ENCODE data around the gene ZNF135. TPM values are rescaled to one million over a fixed set of nuclear protein-coding genes. Genes with fewer than 3 reads are reported as not detected.

ZNF135 gene
- total RNA-seq, 1 experiment from 2014 or later = not detected

- no peak for TF ChIP-seq EZH2 (IDR thresholded peaks at IDR 0.05; ENCODE audit: low read length, unreplicated experiment)
- no peak for TF ChIP-seq EZH2phosphoT487 (IDR thresholded peaks at IDR 0.05; ENCODE audit: borderline replicate concordance, low read length)
- TF ChIP-seq CTCF (conservative IDR thresholded peaks at IDR 0.05; ENCODE audit: low read depth, low read length) = no peak
- no peaks in the 10 kb centered on the region for H4K20me1 ChIP-seq (ENCODE audit: low read length)
- no peak overlapping the region for H3K4me3 ChIP-seq (ENCODE audit: low read length)
- no peak overlapping the region for H3K9ac ChIP-seq (ENCODE audit: low read length)
- no peaks in the 10 kb centered on the region for H3K4me1 ChIP-seq (ENCODE audit: insufficient read depth, low read length)
- H3F3A ChIP-seq (ENCODE audit: low read length, unreplicated experiment) = no peaks in the 10 kb centered on the region
- no peaks in the 10 kb centered on the region for H3K79me2 ChIP-seq (ENCODE audit: low read length)
- BruUV-seq (replicated peaks) = no TSS peak
- H2AFZ ChIP-seq (ENCODE audit: low read length) = no peak overlapping the region
- H3K27me3 ChIP-seq (ENCODE audit: low read length) = no peaks in the 10 kb centered on the region
- intact Hi-C loops (cut with micrococcal nuclease) = no loop called here
- peaks cover 53% of the 10 kb centered on the region for H3K9me3 ChIP-seq (ENCODE audit: low read length)
- no peak overlapping the region for H3K4me2 ChIP-seq (ENCODE audit: low read length)
- no peak for ATAC-seq
- H3K9me2 ChIP-seq (replicated peaks; ENCODE audit: low read length) = no peaks in the 10 kb centered on the region
- H3K36me3 ChIP-seq (ENCODE audit: low read depth, low read length) = no peaks in the 10 kb centered on the region
- DNase-seq = no peak
- no peak overlapping the region for H3K27ac ChIP-seq (ENCODE audit: low read length)
- ChIA-PET CTCF (no interaction called here), POLR2A (ENCODE audit: unreplicated experiment) (no interaction called here)
Observed at GRCh38 chr19:58083021-58083420, 23.9 kb downstream of the ZNF135 start.

DNA sequence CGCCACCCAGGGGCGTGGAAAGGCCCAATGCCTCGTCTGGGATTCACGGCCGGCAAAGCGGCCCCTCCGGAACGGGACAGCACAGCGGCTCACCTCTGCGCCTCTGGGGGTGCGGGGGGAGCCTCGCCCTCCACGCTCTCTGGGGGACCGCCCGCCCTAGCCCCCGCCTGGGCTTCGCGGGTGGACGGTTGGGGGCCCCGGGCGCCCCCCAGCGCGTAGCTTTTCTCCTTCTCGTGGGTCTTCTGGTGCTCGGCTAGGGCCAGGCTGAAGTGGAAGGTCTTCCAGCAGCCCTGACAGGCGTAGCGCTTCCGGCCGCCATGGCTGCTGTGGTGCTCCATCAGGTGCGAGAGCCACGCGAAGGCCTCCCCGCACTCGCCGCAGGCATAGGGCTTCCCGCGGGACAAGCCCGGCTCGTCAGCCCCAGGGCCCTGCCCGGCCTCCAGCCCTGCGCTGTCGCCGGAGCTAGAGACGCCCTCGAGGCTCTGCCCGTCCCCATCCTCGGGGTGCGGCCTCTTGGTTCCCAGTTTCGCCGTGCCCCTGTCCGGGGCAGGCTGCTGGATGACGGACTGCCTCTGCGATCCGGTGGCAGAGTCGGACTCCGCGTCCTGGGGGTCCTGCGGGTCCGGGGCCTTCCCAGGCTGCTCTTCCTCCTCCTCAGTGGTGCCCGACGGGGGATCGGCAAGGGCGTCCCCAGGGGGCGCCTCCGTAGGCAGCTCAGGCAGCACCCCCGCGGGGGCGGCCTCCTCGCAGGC lies 25.7 kb downstream of the ZNF135 start:
- no TSS peak for BruUV-seq (replicated peaks)
- Histone ChIP-seq H3F3A (ENCODE audit: low read length, unreplicated experiment) (no peaks in the 10 kb centered on the region), H3K9me3 (ENCODE audit: low read length) (peaks cover 54% of the 10 kb centered on the region), H3K27ac (ENCODE audit: low read length) (no peak overlapping the region), H3K4me2 (ENCODE audit: low read length) (no peak overlapping the region), H3K4me1 (ENCODE audit: insufficient read depth, low read length) (no peaks in the 10 kb centered on the region), H3K27me3 (ENCODE audit: low read length) (no peaks in the 10 kb centered on the region), H3K36me3 (ENCODE audit: low read depth, low read length) (no peaks in the 10 kb centered on the region), H3K9ac (ENCODE audit: low read length) (no peak overlapping the region), H3K9me2 (replicated peaks; ENCODE audit: low read length) (no peaks in the 10 kb centered on the region), H3K79me2 (ENCODE audit: low read length) (no peaks in the 10 kb centered on the region), H4K20me1 (ENCODE audit: low read length) (no peaks in the 10 kb centered on the region), H2AFZ (ENCODE audit: low read length) (no peak overlapping the region), H3K4me3 (ENCODE audit: low read length) (no peak overlapping the region)
- ChIA-PET POLR2A (ENCODE audit: unreplicated experiment) (no interaction called here), CTCF (no interaction called here)
- DNase-seq (no peak), ATAC-seq (no peak)
- TF ChIP-seq EZH2 (IDR thresholded peaks at IDR 0.05; ENCODE audit: low read length, unreplicated experiment) (no peak), EZH2phosphoT487 (IDR thresholded peaks at IDR 0.05; ENCODE audit: borderline replicate concordance, low read length) (no peak), CTCF (conservative IDR thresholded peaks at IDR 0.05; ENCODE audit: low read depth, low read length) (no peak)
- intact Hi-C loops (cut with micrococcal nuclease) = no loop called here

DNA sequence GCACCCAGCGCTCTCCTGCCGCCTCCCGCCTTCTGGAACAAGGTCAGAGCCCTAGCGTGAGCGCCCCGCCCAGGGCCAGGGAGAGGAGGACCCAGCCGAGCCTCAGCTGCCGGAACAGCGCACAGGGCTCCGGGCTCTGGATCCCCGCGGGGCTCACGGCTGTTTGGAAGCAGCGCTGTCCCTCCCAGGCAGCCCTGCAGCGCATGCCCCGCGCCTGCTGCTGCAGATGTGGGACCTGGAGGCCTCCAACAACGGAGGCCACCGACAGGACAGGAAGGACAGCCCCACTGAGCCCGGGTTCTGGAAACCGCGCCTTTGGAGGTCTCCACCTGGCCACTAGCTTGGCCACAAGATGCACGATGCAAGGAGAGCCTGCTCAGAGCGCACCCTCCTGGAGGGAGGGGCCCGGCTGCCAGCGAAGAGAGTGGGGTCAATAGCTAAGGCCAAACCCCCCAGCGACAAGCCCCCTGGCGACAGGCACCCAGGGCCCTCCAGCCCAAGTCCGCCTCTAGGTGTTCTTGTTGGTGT lies 26.3 kb downstream of the ZNF135 start:
- Histone ChIP-seq H3K4me3 (ENCODE audit: low read length) (no peak overlapping the region), H3K36me3 (ENCODE audit: low read depth, low read length) (no peaks in the 10 kb centered on the region), H3F3A (ENCODE audit: low read length, unreplicated experiment) (no peaks in the 10 kb centered on the region), H3K4me2 (ENCODE audit: low read length) (no peak overlapping the region), H3K9me3 (ENCODE audit: low read length) (peaks cover 51% of the 10 kb centered on the region), H3K4me1 (ENCODE audit: insufficient read depth, low read length) (no peaks in the 10 kb centered on the region), H3K79me2 (ENCODE audit: low read length) (no peaks in the 10 kb centered on the region), H3K9ac (ENCODE audit: low read length) (no peak overlapping the region), H3K9me2 (replicated peaks; ENCODE audit: low read length) (no peaks in the 10 kb centered on the region), H4K20me1 (ENCODE audit: low read length) (no peaks in the 10 kb centered on the region), H3K27ac (ENCODE audit: low read length) (no peak overlapping the region), H2AFZ (ENCODE audit: low read length) (no peak overlapping the region), H3K27me3 (ENCODE audit: low read length) (no peaks in the 10 kb centered on the region)
- ATAC-seq (no peak), DNase-seq (no peak)
- TF ChIP-seq EZH2phosphoT487 (IDR thresholded peaks at IDR 0.05; ENCODE audit: borderline replicate concordance, low read length) (no peak), EZH2 (IDR thresholded peaks at IDR 0.05; ENCODE audit: low read length, unreplicated experiment) (no peak), CTCF (conservative IDR thresholded peaks at IDR 0.05; ENCODE audit: low read depth, low read length) (no peak)
- no TSS peak for BruUV-seq (replicated peaks)
- intact Hi-C loops (cut with micrococcal nuclease) = no loop called here
- ChIA-PET POLR2A (ENCODE audit: unreplicated experiment) (no interaction called here), CTCF (no interaction called here)

Measured in PC-3 (cell line).